Measurements from ENCODE around the gene TMEM72.

The TMEM72 gene

GRCh38 chr10:44934416-44935200 lies 23.5 kb downstream of the TMEM72 start:
- DNase-seq (ENCODE audit: low spot score) = no peak

GRCh38 chr10:44935201-44935965 lies 24.2 kb downstream of the TMEM72 start:
- no peak for DNase-seq (ENCODE audit: low spot score)

GRCh38 chr10:44935966-44936295 lies 24.8 kb downstream of the TMEM72 start:
- DNase-seq (ENCODE audit: low spot score) = no peak

- DNase-seq (ENCODE audit: low spot score) = no peak
Observed at GRCh38 chr10:44936314-44936975, 25.3 kb downstream of the TMEM72 start.

GRCh38 chr10:44937196-44938005 lies 26.3 kb downstream of the TMEM72 start:
- no peak for DNase-seq (ENCODE audit: low spot score)

- no peak for DNase-seq (ENCODE audit: low spot score)
Observed at GRCh38 chr10:44938956-44939355, 27.8 kb downstream of the TMEM72 start.

GRCh38 chr10:44939691-44940401 lies 28.7 kb downstream of the TMEM72 start:
- no peak for DNase-seq (ENCODE audit: low spot score)

GRCh38 chr10:44944354-44944753 lies 33.2 kb downstream of the TMEM72 start:
- no peak for DNase-seq (ENCODE audit: low spot score)

- DNase-seq (ENCODE audit: low spot score) = no peak
Observed at GRCh38 chr10:44946205-44946604, 35.1 kb downstream of the TMEM72 start.

- no peak for DNase-seq (ENCODE audit: low spot score)
Observed at GRCh38 chr10:44947371-44948152, 36.4 kb downstream of the TMEM72 start.

GRCh38 chr10:44948642-44949041 lies 37.5 kb downstream of the TMEM72 start:
- DNase-seq (ENCODE audit: low spot score) = no peak

- DNase-seq (ENCODE audit: low spot score) = no peak
Observed at GRCh38 chr10:44949127-44949802, 38.1 kb downstream of the TMEM72 start.

- no peak for DNase-seq (ENCODE audit: low spot score)
Observed at GRCh38 chr10:44949915-44950314, 38.8 kb downstream of the TMEM72 start.

- no peak for DNase-seq (ENCODE audit: low spot score)
Observed at GRCh38 chr10:44950326-44951225, 39.4 kb downstream of the TMEM72 start.

GRCh38 chr10:44951576-44952226 lies 40.6 kb downstream of the TMEM72 start:
- no peak for DNase-seq (ENCODE audit: low spot score)

GRCh38 chr10:44952779-44953231 lies 41.7 kb downstream of the TMEM72 start:
- DNase-seq (ENCODE audit: low spot score) = no peak

GRCh38 chr10:44954042-44954441 lies 42.9 kb downstream of the TMEM72 start:
- no peak for DNase-seq (ENCODE audit: low spot score)

GRCh38 chr10:44954962-44955361 lies 43.8 kb downstream of the TMEM72 start:
- DNase-seq (ENCODE audit: low spot score) = no peak

All from CD4-positive, alpha-beta T cell treated with Interleukin-6 at 100 ng/mL for 8 hours (primary cell).